Glutamatergic neuron (in vitro differentiated cells): ENCODE data around the gene SLC6A11. TPM values are rescaled to one million over a fixed set of nuclear protein-coding genes. Genes with fewer than 3 reads are reported as not detected.

Source experiments
- DNase-seq: peaks from one replicate; pipeline ENCODE4 v3.0.0; 2022
- H3K27ac Mint-ChIP-seq: one replicate; pipeline ENCODE4 v1.8.0; 2020; ENCODE audit warnings: mild to moderate bottlenecking, mixed read lengths, inconsistent platforms; ENCODE audit not compliant: unreplicated experiment
- H3K27me3 Mint-ChIP-seq: one replicate; pipeline ENCODE4 v1.8.0; 2020; ENCODE audit warnings: mild to moderate bottlenecking, moderate library complexity, mixed read lengths, inconsistent platforms; ENCODE audit not compliant: unreplicated experiment
- H3K36me3 Mint-ChIP-seq: one replicate; pipeline ENCODE4 v1.8.0; 2020; ENCODE audit warnings: mild to moderate bottlenecking, mixed read lengths, inconsistent platforms; ENCODE audit not compliant: unreplicated experiment
- H3K4me1 Mint-ChIP-seq: one replicate; pipeline ENCODE4 v1.8.0; 2020; ENCODE audit warnings: mild to moderate bottlenecking, low read depth, mixed read lengths, inconsistent platforms; ENCODE audit not compliant: unreplicated experiment
- H3K4me3 Mint-ChIP-seq: one replicate; pipeline ENCODE4 v1.8.0; 2020; ENCODE audit warnings: mild to moderate bottlenecking, mixed read lengths, inconsistent platforms; ENCODE audit not compliant: unreplicated experiment
- H3K9me3 Mint-ChIP-seq: one replicate; pipeline ENCODE4 v1.8.0; 2020; ENCODE audit warnings: mild to moderate bottlenecking, moderate library complexity, mixed read lengths, inconsistent platforms; ENCODE audit not compliant: unreplicated experiment
- CTCF ChIP-seq: fragments of 200-600 bp; sonication (generic); IDR thresholded peaks from one replicate; pipeline ENCODE4 v1.5.0; 2021; ENCODE audit not compliant: partially characterized antibody, unreplicated experiment
- total RNA-seq: library from RNA; stranded (reverse); fragmentation: NEBNext Ultra II Directional; extraction: Animal tissue kit (Norgen Biotek cat#: 25700); gene quantifications from one replicate; pipeline ENCODE4 v1.2.1, GENCODE V29; 2021; ENCODE audit not compliant: unreplicated experiment

The SLC6A11 gene
- total RNA-seq, 1 donor from 2014 or later, result not detected

- Mint-ChIP-seq H3K4me3 (no peak overlapping the region), H3K4me1 (no peaks in the 10 kb centered on the region), H3K9me3 (peaks cover 2% of the 10 kb centered on the region), H3K36me3 (no peaks in the 10 kb centered on the region), H3K27ac (no peak overlapping the region), H3K27me3 (peaks cover 2% of the 10 kb centered on the region)
- DNase-seq, result no peak
- TF ChIP-seq CTCF, result no peak
Measured at GRCh38 chr3:10834951-10835350, 18.9 kb downstream of the SLC6A11 start.

GRCh38 chr3:10835406-10835805 is 19.4 kb downstream of the SLC6A11 start:
- H3K27ac Mint-ChIP-seq, result no peak overlapping the region
- no peak for TF ChIP-seq CTCF
- H3K9me3 Mint-ChIP-seq, result peaks cover 4% of the 10 kb centered on the region
- H3K4me1 Mint-ChIP-seq, result no peaks in the 10 kb centered on the region
- no peak overlapping the region for H3K4me3 Mint-ChIP-seq
- H3K27me3 Mint-ChIP-seq, result peaks cover 2% of the 10 kb centered on the region
- H3K36me3 Mint-ChIP-seq, result no peaks in the 10 kb centered on the region
- no peak for DNase-seq

GRCh38 chr3:10836676-10837075 is 20.6 kb downstream of the SLC6A11 start:
- no peak for TF ChIP-seq CTCF
- Mint-ChIP-seq H3K27me3 (peaks cover 2% of the 10 kb centered on the region), H3K4me1 (no peaks in the 10 kb centered on the region), H3K9me3 (peaks cover 4% of the 10 kb centered on the region), H3K4me3 (no peak overlapping the region), H3K27ac (no peak overlapping the region), H3K36me3 (no peaks in the 10 kb centered on the region)
- DNase-seq, result no peak

- no peak for TF ChIP-seq CTCF
- Mint-ChIP-seq H3K27ac (no peak overlapping the region), H3K36me3 (no peaks in the 10 kb centered on the region), H3K9me3 (peaks cover 4% of the 10 kb centered on the region), H3K27me3 (peaks cover 2% of the 10 kb centered on the region), H3K4me1 (no peaks in the 10 kb centered on the region), H3K4me3 (no peak overlapping the region)
- no peak for DNase-seq
Measured at GRCh38 chr3:10837849-10838248, 21.8 kb downstream of the SLC6A11 start.

GRCh38 chr3:10839167-10839566 is 23.1 kb downstream of the SLC6A11 start:
- H3K9me3 Mint-ChIP-seq, result peaks cover 5% of the 10 kb centered on the region
- DNase-seq, result no peak
- peaks cover 7% of the 10 kb centered on the region for H3K27me3 Mint-ChIP-seq
- no peaks in the 10 kb centered on the region for H3K4me1 Mint-ChIP-seq
- H3K36me3 Mint-ChIP-seq, result no peaks in the 10 kb centered on the region
- no peak overlapping the region for H3K4me3 Mint-ChIP-seq
- TF ChIP-seq CTCF, result no peak
- H3K27ac Mint-ChIP-seq, result no peak overlapping the region
